Spinal cord (tissue), 10 donors: ENCODE results near the gene PKP4. TPM values are rescaled to one million over a fixed set of nuclear protein-coding genes. Genes with fewer than 3 reads are reported as not detected.
A peak's percentile ranks its signal among the peaks of the same experiment; 100 is the strongest.
"Not testable (repeated sequence)": the region's sequence is repeated elsewhere in the genome, so short reads cannot be mapped to it uniquely, and the experiment has no call there.

Source experiments
- DNase-seq, 6 donors: peaks; one replicate each; pipeline versions ENCODE4 v3.0.0 to v3.0.0-alpha.2; 2013 to 2015; ENCODE audit warnings: low spot score in 6 of 6, low read depth in 4 of 6
- H3K27ac ChIP-seq: one replicate; pipeline ENCODE4 v1.5.1; 2013; ENCODE audit warnings: low read depth, low read length, control low read depth
- H3K27me3 ChIP-seq: one replicate; pipeline ENCODE4 v1.6.1; 2013; ENCODE audit warnings: low read length; ENCODE audit not compliant: control insufficient read depth, insufficient read depth
- H3K36me3 ChIP-seq: one replicate; pipeline ENCODE4 v1.6.1; 2013; ENCODE audit warnings: low read length; ENCODE audit not compliant: control insufficient read depth, insufficient read depth
- H3K4me1 ChIP-seq: one replicate; pipeline ENCODE4 v1.6.1; 2013; ENCODE audit warnings: low read length; ENCODE audit not compliant: control insufficient read depth, insufficient read depth
- H3K4me3 ChIP-seq: one replicate; pipeline ENCODE4 v1.5.1; 2013; ENCODE audit warnings: low read depth, low read length, control low read depth
- H3K9me3 ChIP-seq: one replicate; pipeline ENCODE4 v1.6.1; 2013; ENCODE audit warnings: low read length; ENCODE audit not compliant: control insufficient read depth, insufficient read depth
- WGBS: methylation state at CpG from one replicate; pipeline ENCODE4 v1.1.5; 2013; ENCODE audit warnings: missing lambda C conversion rate; ENCODE audit not compliant: insufficient coverage; 5-methylcytosine and 5-hydroxymethylcytosine counted together
- polyA plus RNA-seq, 2 donors: library from polyadenylated mRNA; unstranded; fragments of 120-200 nt; gene quantifications; one replicate each; pipeline ENCODE4 v1.2.1, GENCODE V29; 2013; ENCODE audit not compliant: insufficient read length in 2 of 2
- total RNA-seq, 2 donors: library from RNA; depleted of rRNA in 1 of 2; stranded (reverse); fragments of 120-200 nt in 1 of 2; fragments of >200 nt in 1 of 2; gene quantifications; one replicate each; pipeline versions ENCODE4 v1.2.3 to v1.2.4, GENCODE V29; 2013 to 2014
- donor health status: healthy.

Gene PKP4
- total and polyA plus RNA-seq, 4 donors: 98.6 to 135 (median 123) TPM

DNA sequence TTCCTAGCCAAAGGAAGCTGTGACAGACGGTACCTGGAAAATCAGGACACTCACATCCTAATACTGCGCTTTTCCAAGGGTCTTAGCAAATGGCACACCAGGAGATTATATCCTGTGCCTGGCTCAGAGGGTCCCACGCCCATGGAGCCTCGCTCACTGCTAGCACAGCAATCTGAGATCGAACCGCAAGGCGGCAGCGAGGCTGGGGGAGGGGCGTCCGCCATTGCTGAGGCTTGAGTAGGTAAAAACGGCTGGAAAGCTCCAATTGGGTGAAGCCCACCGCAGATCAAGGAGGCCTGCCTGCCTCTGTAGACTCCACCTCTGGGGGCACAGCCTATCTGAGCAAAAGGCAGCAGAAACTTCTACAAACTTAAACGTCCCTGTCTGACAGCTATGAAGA lies 23.0 kb upstream of the PKP4 start:
- DNase-seq, H3K4me3 ChIP-seq, H3K27me3 ChIP-seq, H3K4me1 ChIP-seq, H3K36me3 ChIP-seq, H3K9me3 ChIP-seq, H3K27ac ChIP-seq: not testable (repeated sequence)
- 96% methylated on average over 13 of the region's 13 CpGs for WGBS

GRCh38 chr2:158439062-158439461 lies 17.7 kb upstream of the PKP4 start:
- DNase-seq, H3K27me3 ChIP-seq, H3K4me3 ChIP-seq, H3K36me3 ChIP-seq, H3K9me3 ChIP-seq, H3K27ac ChIP-seq, H3K4me1 ChIP-seq: not testable (repeated sequence)
- 100% methylated on average over 1 of the region's 4 CpGs for WGBS

DNA sequence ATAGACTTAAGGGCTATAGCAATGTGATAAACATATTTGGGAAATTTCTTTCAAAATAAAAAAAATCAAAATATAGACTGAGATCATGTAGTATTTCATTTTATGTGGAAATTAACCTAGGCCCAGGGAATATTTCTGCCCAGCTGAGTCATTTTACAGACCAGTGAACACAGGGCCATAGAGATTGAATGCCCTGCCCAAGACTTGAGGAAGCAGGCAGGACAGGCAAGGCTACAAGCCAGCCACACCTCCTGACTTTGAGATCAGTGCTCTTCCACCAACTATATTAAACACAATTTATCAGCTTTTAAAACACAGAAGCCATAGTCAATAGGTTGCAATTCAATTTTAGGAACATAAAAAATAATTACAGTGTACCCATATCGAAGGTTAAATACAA lies 13.1 kb upstream of the PKP4 start:
- H3K9me3 ChIP-seq: no peaks in the 10 kb centered on the region
- no peak overlapping the region for H3K27ac ChIP-seq
- no CpG with 5 or more reads among the region's 1 CpG for WGBS
- no peaks in the 10 kb centered on the region for H3K4me1 ChIP-seq
- H3K27me3 ChIP-seq: no peaks in the 10 kb centered on the region
- DNase-seq: no peak
- H3K4me3 ChIP-seq: no peak overlapping the region
- no peaks in the 10 kb centered on the region for H3K36me3 ChIP-seq

DNA sequence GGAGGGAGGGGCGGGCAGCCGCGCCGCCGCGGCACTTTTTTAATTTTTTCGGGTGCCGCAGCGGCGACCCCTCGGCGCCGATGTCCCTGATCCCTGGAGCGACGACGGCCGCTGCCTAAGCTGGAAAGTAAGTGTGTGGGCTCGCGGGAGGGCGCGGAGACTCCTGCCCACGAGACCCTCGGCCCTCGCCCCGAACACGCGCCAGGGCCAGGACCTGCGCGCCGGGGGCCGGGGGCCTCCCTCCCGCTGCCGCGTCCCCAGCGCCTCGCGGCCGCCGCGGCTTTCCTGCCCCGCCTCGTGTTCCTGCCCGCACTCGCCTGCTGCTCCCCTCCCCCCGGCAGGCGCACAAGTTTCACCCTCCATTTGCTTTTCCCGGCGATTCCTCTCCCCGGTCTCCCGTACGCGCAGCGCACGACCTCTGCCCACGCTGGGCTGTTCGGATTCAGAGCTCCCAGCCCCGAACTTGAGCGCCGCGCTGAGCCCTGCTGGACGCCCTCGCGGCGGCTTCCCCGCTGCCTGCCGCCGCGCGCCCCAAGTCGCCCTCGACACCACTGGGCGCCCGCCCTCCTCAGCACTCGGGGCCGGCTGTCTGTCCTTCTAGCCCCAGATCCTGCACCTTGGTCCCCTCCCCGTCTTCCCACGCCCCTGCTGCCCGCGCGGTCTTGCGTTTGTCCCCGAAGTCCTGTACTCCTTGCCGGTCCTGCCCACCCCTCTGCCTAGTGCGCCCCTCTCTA lies 507 bp downstream of the PKP4 start:
- Histone ChIP-seq H3K4me1 (no peaks in the 10 kb centered on the region), H3K4me3 (peak overlapping the region; percentile 87), H3K27ac (peak overlapping the region; percentile 95), H3K27me3 (no peaks in the 10 kb centered on the region), H3K36me3 (no peaks in the 10 kb centered on the region), H3K9me3 (no peaks in the 10 kb centered on the region)
- DNase-seq: peak in 3 of 6 donors; percentile 42 to 82 (median 50)
- WGBS: 0% methylated on average over 80 of the region's 84 CpGs

- H3K4me1 ChIP-seq: no peaks in the 10 kb centered on the region
- no peaks in the 10 kb centered on the region for H3K36me3 ChIP-seq
- peak overlapping the region; percentile 87 for H3K4me3 ChIP-seq
- DNase-seq: peak in 5 of 6 donors; percentile 41 to 85 (median 74)
- no peaks in the 10 kb centered on the region for H3K9me3 ChIP-seq
- no peaks in the 10 kb centered on the region for H3K27me3 ChIP-seq
- 0% methylated on average over 60 of the region's 61 CpGs for WGBS
- peak overlapping the region; percentile 95 for H3K27ac ChIP-seq
Observed at GRCh38 chr2:158457826-158458616, 1.3 kb downstream of the PKP4 start.

- Histone ChIP-seq H3K27me3 (no peaks in the 10 kb centered on the region), H3K4me1 (no peaks in the 10 kb centered on the region), H3K4me3 (peak overlapping the region; percentile 87), H3K9me3 (no peaks in the 10 kb centered on the region), H3K27ac (peak overlapping the region; percentile 95), H3K36me3 (no peaks in the 10 kb centered on the region)
- WGBS: no CpG with 5 or more reads among the region's 9 CpGs
- peak in 3 of 6 donors; percentile 36 to 69 (median 64) for DNase-seq
Observed at GRCh38 chr2:158458617-158458920, 1.8 kb downstream of the PKP4 start.

GRCh38 chr2:158459161-158460003 lies 2.6 kb downstream of the PKP4 start:
- Histone ChIP-seq H3K9me3 (no peaks in the 10 kb centered on the region), H3K27ac (peak overlapping the region; percentile 95), H3K27me3 (no peaks in the 10 kb centered on the region), H3K36me3 (no peaks in the 10 kb centered on the region), H3K4me3 (peak overlapping the region; percentile 87), H3K4me1 (no peaks in the 10 kb centered on the region)
- DNase-seq: peak in 2 of 6 donors; percentile 20 to 36
- WGBS: 45% methylated on average over 2 of the region's 9 CpGs

GRCh38 chr2:158460632-158461297 lies 4.0 kb downstream of the PKP4 start:
- H3K27me3 ChIP-seq: no peaks in the 10 kb centered on the region
- H3K27ac ChIP-seq: peak overlapping the region; percentile 26
- no peaks in the 10 kb centered on the region for H3K36me3 ChIP-seq
- no peaks in the 10 kb centered on the region for H3K4me1 ChIP-seq
- no peak overlapping the region for H3K4me3 ChIP-seq
- no CpG with 5 or more reads among the region's 3 CpGs for WGBS
- DNase-seq: peak in 2 of 6 donors; percentile 36 to 58
- H3K9me3 ChIP-seq: no peaks in the 10 kb centered on the region

GRCh38 chr2:158463496-158464095 lies 6.8 kb downstream of the PKP4 start:
- Histone ChIP-seq H3K4me1 (no peaks in the 10 kb centered on the region), H3K27me3 (no peaks in the 10 kb centered on the region), H3K4me3 (no peak overlapping the region), H3K27ac (no peak overlapping the region), H3K9me3 (no peaks in the 10 kb centered on the region), H3K36me3 (no peaks in the 10 kb centered on the region)
- no peak for DNase-seq
- 57% methylated on average over 4 of the region's 6 CpGs for WGBS
